ENCODE measurements around the gene PCCA.

DNA sequence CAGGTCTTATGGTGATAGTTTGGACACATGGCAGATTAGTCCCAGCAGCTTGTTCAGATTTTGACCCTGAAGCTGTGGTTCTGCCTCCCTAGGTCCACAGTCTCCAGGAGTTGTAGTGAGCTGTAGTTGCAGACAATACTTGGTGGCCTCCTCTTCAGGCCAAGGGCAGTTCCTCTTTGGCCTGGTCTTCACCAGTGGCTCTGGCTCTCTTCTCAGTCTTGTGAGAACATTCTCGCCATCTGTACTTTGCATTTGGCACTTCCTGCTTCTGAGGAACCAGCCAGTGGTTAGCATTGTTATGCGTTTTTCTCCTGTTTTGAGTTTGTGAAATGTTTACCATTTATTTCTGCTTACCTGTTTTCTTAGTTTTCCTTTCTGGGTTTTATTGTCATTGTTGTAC, 40.7 kb downstream of the PCCA start:
- TF ChIP-seq, protein P1, sequence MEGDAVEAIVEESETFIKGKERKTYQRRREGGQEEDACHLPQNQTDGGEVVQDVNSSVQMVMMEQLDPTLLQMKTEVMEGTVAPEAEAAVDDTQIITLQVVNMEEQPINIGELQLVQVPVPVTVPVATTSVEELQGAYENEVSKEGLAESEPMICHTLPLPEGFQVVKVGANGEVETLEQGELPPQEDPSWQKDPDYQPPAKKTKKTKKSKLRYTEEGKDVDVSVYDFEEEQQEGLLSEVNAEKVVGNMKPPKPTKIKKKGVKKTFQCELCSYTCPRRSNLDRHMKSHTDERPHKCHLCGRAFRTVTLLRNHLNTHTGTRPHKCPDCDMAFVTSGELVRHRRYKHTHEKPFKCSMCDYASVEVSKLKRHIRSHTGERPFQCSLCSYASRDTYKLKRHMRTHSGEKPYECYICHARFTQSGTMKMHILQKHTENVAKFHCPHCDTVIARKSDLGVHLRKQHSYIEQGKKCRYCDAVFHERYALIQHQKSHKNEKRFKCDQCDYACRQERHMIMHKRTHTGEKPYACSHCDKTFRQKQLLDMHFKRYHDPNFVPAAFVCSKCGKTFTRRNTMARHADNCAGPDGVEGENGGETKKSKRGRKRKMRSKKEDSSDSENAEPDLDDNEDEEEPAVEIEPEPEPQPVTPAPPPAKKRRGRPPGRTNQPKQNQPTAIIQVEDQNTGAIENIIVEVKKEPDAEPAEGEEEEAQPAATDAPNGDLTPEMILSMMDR (IDR thresholded peaks at IDR 0.05; ENCODE audit: borderline replicate concordance, extremely low read depth, low read length, poor library complexity, severe bottlenecking), result no peak
- no peak for TF ChIP-seq EZH2 (IDR thresholded peaks at IDR 0.05; ENCODE audit: borderline replicate concordance, low read depth, low read length, severe bottlenecking)

All from DND-41 (cell line).